Right atrium auricular region (tissue), 2 donors: ENCODE measurements around the gene MED12L. TPM values are rescaled to one million over a fixed set of nuclear protein-coding genes. Genes with fewer than 3 reads are reported as not detected.

Source experiments
- DNase-seq: peaks from one replicate; pipeline ENCODE4 v3.0.0-alpha.2; 2019; ENCODE audit warnings: low spot score
- H3K27ac ChIP-seq, 2 donors: fragments of 200-600 bp; sonication (generic); 1 replicate in 1 of 2; 2 replicates in 1 of 2; pipeline ENCODE4 v1.5.1; 2016 to 2019
- H3K27me3 ChIP-seq, 2 donors: fragments of 200-600 bp; sonication (generic); one replicate each; pipeline versions ENCODE4 v1.5.1 to v1.6.0; 2017 to 2019
- H3K36me3 ChIP-seq: fragments of 200-600 bp; sonication (generic); one replicate; pipeline ENCODE4 v1.5.1; 2016
- H3K4me1 ChIP-seq, 2 donors: fragments of 200-600 bp; sonication (generic); one replicate each; pipeline versions ENCODE4 v1.5.1 to v1.6.0; 2017 to 2019
- H3K4me3 ChIP-seq, 2 donors: fragments of 200-600 bp; sonication (generic); 1 replicate in 1 of 2; 2 replicates in 1 of 2; pipeline ENCODE4 v1.5.1; 2017 to 2019; ENCODE audit warnings: mild to moderate bottlenecking in 1 of 2, moderate library complexity in 1 of 2
- H3K9me3 ChIP-seq, 2 donors: fragments of 200-600 bp; sonication (generic); one replicate each; pipeline ENCODE4 v1.5.1; 2019
- CTCF ChIP-seq, 2 donors: fragments of 200-600 bp; sonication (generic); IDR thresholded peaks; one replicate each; pipeline ENCODE4 v1.5.1; 2019; ENCODE audit warnings: antibody characterized with exemption in 2 of 2
- total RNA-seq, 2 donors: library from RNA; depleted of rRNA; stranded (reverse); fragments of >200 nt; gene quantifications; one replicate each; pipeline ENCODE4 v1.1.0, GENCODE V29; 2016

The MED12L gene
- total RNA-seq, 2 donors from 2014 or later, result 0.07 to 0.35 TPM

DNA sequence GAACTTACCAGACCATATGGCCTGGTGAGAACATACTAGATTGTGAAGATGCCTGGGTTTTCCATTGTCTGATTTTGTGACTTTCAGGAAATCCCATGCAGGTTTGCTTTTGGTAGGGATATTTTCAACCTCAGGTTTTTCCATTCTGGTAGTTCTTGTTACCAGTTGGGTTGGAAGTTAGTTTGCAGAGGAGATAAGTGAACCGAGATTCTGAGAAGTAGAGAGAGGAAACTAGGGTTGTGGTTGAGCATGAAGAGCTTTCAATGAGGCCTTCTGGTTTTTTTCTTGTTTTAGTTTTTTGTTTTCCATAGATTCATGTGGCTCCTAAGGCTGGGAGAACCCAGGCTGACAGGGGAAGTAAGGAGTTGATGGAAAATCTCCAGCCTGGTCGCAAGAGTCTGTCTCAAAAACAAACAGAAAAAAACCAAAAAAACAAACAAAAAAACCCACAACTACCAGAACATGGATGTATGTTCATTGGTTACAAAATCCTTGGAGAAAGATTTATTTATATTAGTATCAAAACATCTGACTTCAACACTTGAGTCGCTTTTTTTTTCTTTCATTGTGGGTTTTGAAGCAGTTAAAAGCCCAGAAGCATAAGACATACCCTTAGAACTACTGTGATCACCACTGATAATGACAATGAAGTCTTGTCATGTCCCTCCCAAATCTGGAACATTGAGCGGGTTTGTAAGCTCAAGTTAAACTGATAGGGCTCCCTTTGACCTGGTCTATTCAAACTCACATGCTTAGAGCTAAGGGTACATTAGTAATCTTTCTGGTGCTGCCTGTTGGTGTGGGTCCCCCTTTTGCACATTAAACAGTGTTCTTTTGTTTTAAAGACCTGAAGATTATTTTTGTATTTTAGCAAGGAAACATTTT is 114.3 kb downstream of the MED12L start:
- no peak overlapping the region for H3K4me3 ChIP-seq
- TF ChIP-seq CTCF (IDR thresholded peaks at IDR 0.05), result no peak
- H3K27me3 ChIP-seq, result no peaks in the 10 kb centered on the region
- DNase-seq, result no peak
- no peaks in the 10 kb centered on the region for H3K36me3 ChIP-seq
- H3K9me3 ChIP-seq, result no peaks in the 10 kb centered on the region
- H3K27ac ChIP-seq, result no peak overlapping the region
- H3K4me1 ChIP-seq, result no peaks in the 10 kb centered on the region

GRCh38 chr3:151200586-151200985 is 115.1 kb downstream of the MED12L start:
- Histone ChIP-seq H3K27ac (no peak overlapping the region), H3K4me3 (no peak overlapping the region), H3K9me3 (no peaks in the 10 kb centered on the region), H3K27me3 (no peaks in the 10 kb centered on the region), H3K36me3 (no peaks in the 10 kb centered on the region), H3K4me1 (no peaks in the 10 kb centered on the region)
- no peak for TF ChIP-seq CTCF (IDR thresholded peaks at IDR 0.05)
- DNase-seq, result no peak

DNA sequence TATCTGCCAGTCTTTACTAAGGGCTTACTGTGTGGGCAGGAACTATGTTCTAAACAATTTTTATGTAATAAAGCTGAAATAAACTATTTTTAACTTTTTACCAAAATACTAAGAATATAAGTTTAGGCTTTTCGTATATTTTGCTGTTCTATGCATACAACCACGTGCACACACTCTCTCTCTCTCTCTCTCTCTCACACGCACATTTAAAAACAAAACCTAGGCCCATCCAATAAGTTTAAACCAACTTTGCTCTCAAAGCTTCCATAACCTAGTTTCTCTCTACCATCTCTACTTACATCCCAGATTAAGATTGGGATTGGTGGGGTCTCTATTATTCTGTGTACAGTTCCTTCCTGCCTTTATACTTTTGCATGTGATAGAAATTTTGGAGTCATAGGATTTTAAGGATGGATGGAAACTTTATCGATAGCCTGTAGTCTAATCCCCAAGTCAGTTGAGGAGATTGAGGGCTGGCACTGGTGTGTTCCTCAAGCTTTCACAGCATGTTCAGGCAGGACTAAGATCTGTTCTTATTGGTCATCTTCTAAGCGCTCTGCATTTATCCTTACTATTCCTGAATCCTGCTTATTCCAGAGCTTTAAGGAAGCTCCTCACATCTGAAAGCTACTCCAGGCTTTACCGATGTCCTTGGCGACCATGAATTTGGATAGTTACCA is 115.7 kb downstream of the MED12L start:
- Histone ChIP-seq H3K27ac (no peak overlapping the region), H3K4me3 (no peak overlapping the region), H3K27me3 (no peaks in the 10 kb centered on the region), H3K4me1 (no peaks in the 10 kb centered on the region), H3K36me3 (no peaks in the 10 kb centered on the region), H3K9me3 (no peaks in the 10 kb centered on the region)
- TF ChIP-seq CTCF (IDR thresholded peaks at IDR 0.05), result no peak
- no peak for DNase-seq

DNA sequence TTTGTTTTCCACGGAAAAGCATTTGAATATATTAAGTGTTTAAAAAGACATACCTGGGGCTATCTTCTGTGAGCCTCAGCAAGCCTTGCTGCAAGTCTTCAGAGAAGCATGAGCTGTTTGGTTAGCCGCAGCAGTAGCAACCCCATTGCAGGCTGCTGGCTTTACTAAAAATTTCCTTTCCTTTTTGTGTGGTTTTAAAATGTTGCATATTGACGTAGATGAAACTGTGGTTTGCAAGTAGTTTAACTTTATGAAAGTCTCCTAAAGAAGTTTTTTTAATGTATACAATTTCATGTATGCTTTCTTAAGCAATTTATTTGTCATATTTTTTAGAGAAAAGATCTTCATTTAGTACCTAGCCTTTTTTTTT is 117.6 kb downstream of the MED12L start, which contains the start of gene GPR171:
TSS of gene GPR171 (minus strand) at position 166 of the 370 bp plus-strand sequence. CDS start 3,830 bp downstream, outside the sequence.
- H3K4me1 ChIP-seq, result no peaks in the 10 kb centered on the region
- no peaks in the 10 kb centered on the region for H3K36me3 ChIP-seq
- no peaks in the 10 kb centered on the region for H3K27me3 ChIP-seq
- no peak for TF ChIP-seq CTCF (IDR thresholded peaks at IDR 0.05)
- H3K9me3 ChIP-seq, result no peaks in the 10 kb centered on the region
- no peak within 1 kb of the TSS for H3K27ac ChIP-seq
- no peak within 1 kb of the TSS for H3K4me3 ChIP-seq
- DNase-seq, result no peak

DNA sequence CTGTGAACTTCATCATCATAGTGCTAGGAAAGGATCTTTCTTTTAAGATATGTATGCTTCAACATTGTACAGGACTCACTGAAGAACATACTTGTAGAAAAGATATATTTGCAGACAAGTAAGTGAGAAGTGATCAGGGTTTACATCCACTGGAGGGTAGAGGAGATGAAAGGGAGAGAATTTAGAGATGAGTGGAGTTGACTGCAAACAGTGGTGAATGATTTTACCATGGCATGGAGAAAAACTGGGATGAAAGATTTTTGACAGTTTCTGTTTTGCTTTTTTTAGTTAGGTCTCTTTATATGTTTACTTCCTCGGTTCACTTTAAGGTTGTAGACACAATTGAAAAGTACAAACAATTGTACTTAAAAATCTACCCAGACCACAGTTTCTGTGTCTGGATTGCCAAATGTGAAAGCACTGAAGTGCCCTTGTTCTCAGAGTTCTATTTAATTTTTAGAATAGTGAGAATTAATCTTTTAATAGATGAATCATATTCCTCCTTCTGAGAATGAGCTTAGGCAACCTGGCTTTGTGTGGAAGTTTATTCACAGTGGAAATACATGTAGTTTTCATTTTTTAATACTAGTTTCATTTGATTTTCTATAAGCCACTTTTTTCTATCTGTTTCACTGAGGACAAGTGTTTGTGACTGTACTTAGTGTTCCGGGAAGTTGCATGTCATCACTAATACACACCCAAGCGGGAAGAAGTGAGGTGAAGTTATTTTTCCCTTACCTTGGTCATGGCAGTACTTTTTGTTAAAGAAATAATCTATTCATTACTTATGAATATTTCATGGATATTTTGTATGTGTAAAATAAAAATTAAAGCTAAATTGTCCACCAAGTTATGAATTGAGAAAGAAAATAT is 119.3 kb downstream of the MED12L start:
- no peaks in the 10 kb centered on the region for H3K9me3 ChIP-seq
- no peaks in the 10 kb centered on the region for H3K4me1 ChIP-seq
- H3K27ac ChIP-seq, result no peak overlapping the region
- no peaks in the 10 kb centered on the region for H3K36me3 ChIP-seq
- no peaks in the 10 kb centered on the region for H3K27me3 ChIP-seq
- no peak for DNase-seq
- H3K4me3 ChIP-seq, result no peak overlapping the region
- no peak for TF ChIP-seq CTCF (IDR thresholded peaks at IDR 0.05)
